ENCODE data around the gene SMYD3. TPM values are rescaled to one million over a fixed set of nuclear protein-coding genes. Genes with fewer than 3 reads are reported as not detected.

The SMYD3 gene
- polyA plus RNA-seq, 2 of the 4 experiments (the other 2 are of a cell fraction), result 18.2 to 35.2 TPM

DNA sequence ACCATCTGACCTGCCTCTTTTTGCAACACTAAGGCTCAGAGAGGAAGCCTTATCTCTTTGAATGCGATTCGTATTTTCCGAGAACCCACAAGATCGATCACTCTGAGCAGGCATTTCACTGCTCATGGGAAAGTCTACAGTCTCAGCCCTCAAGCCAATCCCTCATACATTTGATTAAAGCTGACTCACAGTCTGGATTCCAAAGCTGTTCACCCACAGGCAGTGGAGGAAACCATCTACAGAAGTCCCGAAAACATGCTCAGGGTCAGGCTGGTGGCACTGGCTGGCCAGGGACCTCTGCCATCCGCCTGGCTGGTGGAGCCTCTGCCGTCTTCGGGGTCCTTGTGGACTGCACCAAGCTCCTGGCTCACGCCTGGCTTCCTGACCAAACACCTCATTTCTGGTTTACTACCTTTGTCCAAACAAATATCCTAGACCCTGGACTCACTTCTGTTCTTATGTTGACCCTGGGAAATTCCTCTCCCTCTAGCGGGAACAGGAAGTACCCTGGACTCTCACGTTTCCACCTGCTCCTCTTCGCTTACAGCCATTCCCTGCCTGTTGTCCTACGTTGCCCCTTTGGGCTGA lies 650.0 kb downstream of the SMYD3 start:
- Histone ChIP-seq H3K9me3 (no peaks in the 10 kb centered on the region), H3K4me2 (no peak overlapping the region), H3K27ac (no peak overlapping the region; a peak in 1 of 6 replicates), H3K4me1 (no peaks in the 10 kb centered on the region; the same call in 2 of the 3 replicates), H3K4me3 (no peak overlapping the region)
- WGBS (ENCODE audit: missing lambda C conversion rate), result 70% methylated on average over 11 of the region's 13 CpGs
- CTCF ChIA-PET, result interaction anchor here (1.1 kb wide), 1 partner anchor 59 kb away, joined by 3 read pairs; no protein-coding TSS in a partner anchor
- DNase-seq (ENCODE audit: low read depth in 1 of 2, low spot score in 1 of 2), result peak in 1 of 2 experiments; percentile 49
- POLR2A ChIA-PET, result no interaction called here
- no peak for TF ChIP-seq RFX5 (IDR thresholded peaks at IDR 0.05)
- TF ChIP-seq POLR2AphosphoS2 (conservative IDR thresholded peaks at IDR 0.05; ENCODE audit: low read length), result no peak
- no peak for TF ChIP-seq NPAS2 (CRISPR knock-in tag; IDR thresholded peaks at IDR 0.05; ENCODE audit: borderline replicate concordance)
- TF ChIP-seq E2F6 (IDR thresholded peaks at IDR 0.05; ENCODE audit: borderline replicate concordance, low read depth), result no peak
- no peak for FAIRE-seq
- peak; percentile 50 to 73; a peak in 3 of 6 replicates for ATAC-seq

DNA sequence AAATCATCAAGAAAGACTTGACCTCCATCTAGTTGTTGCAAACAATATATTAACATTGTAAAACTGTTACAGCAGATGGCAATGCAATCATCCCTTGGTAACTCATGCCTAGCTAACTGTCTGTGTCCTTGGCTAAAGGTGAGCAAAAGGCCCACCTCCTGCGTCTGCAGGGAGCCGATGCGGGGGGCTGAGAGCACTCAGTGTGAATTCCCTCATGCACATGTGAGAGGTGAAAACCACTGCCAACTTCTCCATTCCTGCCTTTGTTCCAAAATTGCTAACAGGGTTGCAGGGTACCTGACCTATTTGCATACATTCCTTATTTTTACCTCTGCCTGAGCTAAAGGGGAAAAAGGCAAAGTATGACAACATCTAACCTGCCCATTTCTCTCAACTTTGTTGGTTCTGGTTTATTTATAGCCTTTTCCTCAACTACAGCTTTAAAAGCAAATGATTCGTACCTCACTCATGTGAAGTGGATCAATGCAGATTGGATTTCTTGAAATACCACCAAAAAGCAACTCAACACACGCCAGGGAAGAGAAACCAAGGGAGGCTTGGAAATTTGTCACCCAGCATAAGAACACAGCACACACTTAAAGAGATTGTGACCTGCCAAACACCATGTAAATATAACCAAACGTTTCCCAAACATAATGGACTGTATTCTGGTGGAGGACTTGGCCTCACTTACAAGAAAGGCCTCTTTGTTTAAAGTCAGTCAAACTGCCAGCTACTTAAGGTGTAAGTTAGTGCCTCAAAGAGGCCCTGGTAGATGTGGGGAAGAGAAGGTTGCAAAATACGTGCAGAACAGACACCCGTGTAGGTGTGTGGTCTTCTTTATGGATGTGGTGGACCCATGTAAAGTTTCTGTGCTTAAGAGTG lies 651.0 kb downstream of the SMYD3 start:
- ATAC-seq, result no peak
- no peak for TF ChIP-seq JUNB (IDR thresholded peaks at IDR 0.05)
- no peak for TF ChIP-seq POLR2A (IDR thresholded peaks at IDR 0.05; ENCODE audit: low read length)
- TF ChIP-seq CEBPB (IDR thresholded peaks at IDR 0.05), result no peak
- TF ChIP-seq MAFK (IDR thresholded peaks at IDR 0.05; ENCODE audit: partially characterized antibody), result no peak
- TF ChIP-seq TP53 (CRISPR knock-in tag; IDR thresholded peaks at IDR 0.05), result no peak
- TF ChIP-seq, protein P1, sequence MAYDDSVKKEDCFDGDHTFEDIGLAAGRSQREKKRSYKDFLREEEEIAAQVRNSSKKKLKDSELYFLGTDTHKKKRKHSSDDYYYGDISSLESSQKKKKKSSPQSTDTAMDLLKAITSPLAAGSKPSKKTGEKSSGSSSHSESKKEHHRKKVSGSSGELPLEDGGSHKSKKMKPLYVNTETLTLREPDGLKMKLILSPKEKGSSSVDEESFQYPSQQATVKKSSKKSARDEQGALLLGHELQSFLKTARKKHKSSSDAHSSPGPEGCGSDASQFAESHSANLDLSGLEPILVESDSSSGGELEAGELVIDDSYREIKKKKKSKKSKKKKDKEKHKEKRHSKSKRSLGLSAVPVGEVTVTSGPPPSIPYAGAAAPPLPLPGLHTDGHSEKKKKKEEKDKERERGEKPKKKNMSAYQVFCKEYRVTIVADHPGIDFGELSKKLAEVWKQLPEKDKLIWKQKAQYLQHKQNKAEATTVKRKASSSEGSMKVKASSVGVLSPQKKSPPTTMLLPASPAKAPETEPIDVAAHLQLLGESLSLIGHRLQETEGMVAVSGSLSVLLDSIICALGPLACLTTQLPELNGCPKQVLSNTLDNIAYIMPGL (CRISPR knock-in tag; IDR thresholded peaks at IDR 0.05; ENCODE audit: borderline replicate concordance), result no peak
- no peak for TF ChIP-seq CHD4 (IDR thresholded peaks at IDR 0.05; ENCODE audit: borderline replicate concordance)
- no peak for TF ChIP-seq ESRRA (IDR thresholded peaks at IDR 0.05; ENCODE audit: borderline replicate concordance, low read length)
- no peak for TF ChIP-seq GATA3 (IDR thresholded peaks at IDR 0.05; ENCODE audit: borderline replicate concordance)
- TF ChIP-seq JUN (IDR thresholded peaks at IDR 0.05), result no peak
- TF ChIP-seq RARB (CRISPR knock-in tag; IDR thresholded peaks at IDR 0.05), result no peak
- no peak for TF ChIP-seq RCOR1 (IDR thresholded peaks at IDR 0.05; ENCODE audit: low read depth, low read length)
- TF ChIP-seq RAD21 (conservative IDR thresholded peaks at IDR 0.05 in 1 of 2, IDR thresholded peaks at IDR 0.05 in 1 of 2), result no peak
- TF ChIP-seq ZFP36 (IDR thresholded peaks at IDR 0.05; ENCODE audit: borderline replicate concordance, partially characterized antibody), result no peak
- TF ChIP-seq CBX2 (IDR thresholded peaks at IDR 0.05; ENCODE audit: borderline replicate concordance, low read depth), result no peak
- TF ChIP-seq E2F6 (IDR thresholded peaks at IDR 0.05; ENCODE audit: borderline replicate concordance, low read depth), result no peak
- no peak for TF ChIP-seq BCL3 (IDR thresholded peaks at IDR 0.05)
- no peak for TF ChIP-seq ZC3H11A (IDR thresholded peaks at IDR 0.05)
- POLR2A ChIA-PET, result no interaction called here
- FAIRE-seq, result no peak
- Histone ChIP-seq H3K4me2 (no peak overlapping the region), H3K4me3 (no peak overlapping the region), H3K4me1 (no peaks in the 10 kb centered on the region; the same call in 2 of the 3 replicates), H3K27ac (no peak overlapping the region), H3K9me3 (no peaks in the 10 kb centered on the region)
- no peak for DNase-seq (ENCODE audit: low read depth in 1 of 2, low spot score in 1 of 2)
- 81% methylated on average over 8 of the region's 8 CpGs for WGBS (ENCODE audit: missing lambda C conversion rate)
- CTCF ChIA-PET, result interaction anchor here (1.1 kb wide), 1 partner anchor 58 kb away, joined by 3 read pairs; no protein-coding TSS in a partner anchor
